ENCODE data around the gene SRA1. TPM values are rescaled to one million over a fixed set of nuclear protein-coding genes. Genes with fewer than 3 reads are reported as not detected.

The SRA1 gene
- total and polyA plus RNA-seq, 2 experiments from 2014 or later, result 46.2 to 90.6 TPM

GRCh38 chr5:140551872-140552271, 5.4 kb downstream of the SRA1 start:
- 79 to 81% methylated on average over 4 of the region's 4 CpGs for WGBS, 2 experiments (ENCODE audit: low coverage in 1 of 2, low lambda C conversion rate in 2 of 2, missing lambda C conversion rate in 2 of 2)
- in situ Hi-C loops (cut with MboI), result no loop called here
- H3K79me2 ChIP-seq (ENCODE audit: insufficient read depth), result peaks cover 63% of the 10 kb centered on the region
- peaks cover 62% of the 10 kb centered on the region for H3F3A ChIP-seq (ENCODE audit: insufficient read depth)
- H3K9me2 ChIP-seq (ENCODE audit: insufficient read depth), result no peaks in the 10 kb centered on the region
- peaks cover 22% of the 10 kb centered on the region; the same call in 1 of the 2 replicates for H3K36me3 ChIP-seq (ENCODE audit: low read depth)
- H2AFZ ChIP-seq, result no peak overlapping the region
- H3K9me3 ChIP-seq (ENCODE audit: low read depth), result no peaks in the 10 kb centered on the region
- no peaks in the 10 kb centered on the region for H3K27me3 ChIP-seq (replicated peaks; ENCODE audit: insufficient read depth)
- no peak for TF ChIP-seq EZH2phosphoT487 (IDR thresholded peaks at IDR 0.05; ENCODE audit: insufficient read depth, low read depth)
- TF ChIP-seq EZH2 (IDR thresholded peaks at IDR 0.05; ENCODE audit: insufficient read depth, poor library complexity, severe bottlenecking), result no peak
- no peak overlapping the region for H3K4me2 ChIP-seq (ENCODE audit: unreplicated experiment)
- peaks cover 42% of the 10 kb centered on the region for H3K4me1 ChIP-seq (ENCODE audit: insufficient read depth)
- no peak overlapping the region for H3K27ac ChIP-seq
- H4K20me1 ChIP-seq (ENCODE audit: insufficient read depth), result 0 out of 2 replicates have a peak, but pooled peaks cover 8% of the 10 kb centered on the region
- H3K9ac ChIP-seq, result no peak overlapping the region
- H3K4me3 ChIP-seq, result no peak overlapping the region
- no peak for DNase-seq

GRCh38 chr5:140550147-140551079, 6.9 kb downstream of the SRA1 start:
- Histone ChIP-seq H3K27ac (peak overlapping the region; percentile 95), H3K4me2 (ENCODE audit: unreplicated experiment) (no peak overlapping the region), H2AFZ (no peak overlapping the region), H3K4me1 (ENCODE audit: insufficient read depth) (peaks cover 34% of the 10 kb centered on the region), H3F3A (ENCODE audit: insufficient read depth) (peaks cover 66% of the 10 kb centered on the region), H4K20me1 (ENCODE audit: insufficient read depth) (0 out of 2 replicates have a peak, but pooled peaks cover 8% of the 10 kb centered on the region), H3K27me3 (replicated peaks; ENCODE audit: insufficient read depth) (no peaks in the 10 kb centered on the region), H3K9me3 (ENCODE audit: low read depth) (no peaks in the 10 kb centered on the region), H3K79me2 (ENCODE audit: insufficient read depth) (peaks cover 49% of the 10 kb centered on the region), H3K4me3 (no peak overlapping the region), H3K9ac (no peak overlapping the region), H3K9me2 (ENCODE audit: insufficient read depth) (no peaks in the 10 kb centered on the region), H3K36me3 (ENCODE audit: low read depth) (peaks cover 22% of the 10 kb centered on the region; the same call in 1 of the 2 replicates)
- WGBS, 2 experiments (ENCODE audit: low coverage in 1 of 2, low lambda C conversion rate in 2 of 2, missing lambda C conversion rate in 2 of 2), result 92% methylated on average over 11 of the region's 11 CpGs
- no peak for DNase-seq
- TF ChIP-seq EZH2phosphoT487 (IDR thresholded peaks at IDR 0.05; ENCODE audit: insufficient read depth, low read depth) (no peak), EZH2 (IDR thresholded peaks at IDR 0.05; ENCODE audit: insufficient read depth, poor library complexity, severe bottlenecking) (no peak)
- in situ Hi-C loops (cut with MboI), result no loop called here

- Histone ChIP-seq H3K9me3 (ENCODE audit: low read depth) (no peaks in the 10 kb centered on the region), H3F3A (ENCODE audit: insufficient read depth) (peaks cover 56% of the 10 kb centered on the region), H3K9me2 (ENCODE audit: insufficient read depth) (no peaks in the 10 kb centered on the region), H3K4me1 (ENCODE audit: insufficient read depth) (peaks cover 27% of the 10 kb centered on the region), H3K4me2 (ENCODE audit: unreplicated experiment) (no peak overlapping the region), H3K4me3 (no peak overlapping the region), H2AFZ (no peak overlapping the region), H4K20me1 (ENCODE audit: insufficient read depth) (0 out of 2 replicates have a peak, but pooled peaks cover 8% of the 10 kb centered on the region), H3K9ac (peak overlapping the region; percentile 90; the same call in 1 of the 2 replicates), H3K27ac (peak overlapping the region; percentile 95), H3K36me3 (ENCODE audit: low read depth) (peaks cover 23% of the 10 kb centered on the region; the same call in 1 of the 2 replicates), H3K27me3 (replicated peaks; ENCODE audit: insufficient read depth) (no peaks in the 10 kb centered on the region), H3K79me2 (ENCODE audit: insufficient read depth) (peaks cover 39% of the 10 kb centered on the region)
- no peak for TF ChIP-seq EZH2phosphoT487 (IDR thresholded peaks at IDR 0.05; ENCODE audit: insufficient read depth, low read depth)
- TF ChIP-seq EZH2 (IDR thresholded peaks at IDR 0.05; ENCODE audit: insufficient read depth, poor library complexity, severe bottlenecking), result no peak
- in situ Hi-C loops (cut with MboI), result no loop called here
- peak; percentile 54 for DNase-seq
- WGBS, 2 experiments (ENCODE audit: low coverage in 1 of 2, low lambda C conversion rate in 2 of 2, missing lambda C conversion rate in 2 of 2), result 70 to 75% methylated on average over 3 of the region's 3 CpGs
Measured at GRCh38 chr5:140549237-140550144, 7.8 kb downstream of the SRA1 start.

DNA sequence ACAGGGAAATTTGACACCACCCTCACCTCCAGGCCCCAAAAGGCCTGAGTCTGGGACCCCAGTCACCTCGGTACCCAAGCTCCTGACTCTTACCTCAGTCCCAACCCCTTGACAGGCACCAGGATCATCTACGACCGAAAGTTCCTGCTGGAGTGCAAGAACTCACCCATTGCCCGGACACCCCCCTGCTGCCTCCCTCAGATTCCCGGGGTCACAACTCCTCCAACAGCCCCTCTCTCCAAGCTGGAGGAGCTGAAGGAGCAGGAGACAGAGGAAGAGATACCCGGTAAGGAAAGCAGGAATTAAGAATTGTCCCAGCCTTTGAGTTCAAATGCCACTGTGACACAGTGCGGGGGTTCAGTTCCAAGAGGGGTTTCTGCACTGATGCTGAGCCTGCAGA, 8.5 kb downstream of the SRA1 start:
- WGBS, 2 experiments (ENCODE audit: low coverage in 1 of 2, low lambda C conversion rate in 2 of 2, missing lambda C conversion rate in 2 of 2), result 61 to 62% methylated on average over 7 of the region's 7 CpGs
- TF ChIP-seq EZH2 (IDR thresholded peaks at IDR 0.05; ENCODE audit: insufficient read depth, poor library complexity, severe bottlenecking), result no peak
- no peak for TF ChIP-seq EZH2phosphoT487 (IDR thresholded peaks at IDR 0.05; ENCODE audit: insufficient read depth, low read depth)
- peaks cover 32% of the 10 kb centered on the region for H3K79me2 ChIP-seq (ENCODE audit: insufficient read depth)
- 0 out of 2 replicates have a peak, but pooled peaks cover 8% of the 10 kb centered on the region for H4K20me1 ChIP-seq (ENCODE audit: insufficient read depth)
- H3K9me3 ChIP-seq (ENCODE audit: low read depth), result no peaks in the 10 kb centered on the region
- no peak for DNase-seq
- peak overlapping the region; percentile 73 for H3K4me3 ChIP-seq
- peaks cover 49% of the 10 kb centered on the region for H3F3A ChIP-seq (ENCODE audit: insufficient read depth)
- H3K9ac ChIP-seq, result peak overlapping the region; percentile 90
- in situ Hi-C loops (cut with MboI), result no loop called here
- H3K4me1 ChIP-seq (ENCODE audit: insufficient read depth), result peaks cover 20% of the 10 kb centered on the region
- no peaks in the 10 kb centered on the region for H3K9me2 ChIP-seq (ENCODE audit: insufficient read depth)
- no peak overlapping the region for H2AFZ ChIP-seq
- H3K27ac ChIP-seq, result peak overlapping the region; percentile 95
- H3K36me3 ChIP-seq (ENCODE audit: low read depth), result peaks cover 28% of the 10 kb centered on the region; the same call in 1 of the 2 replicates
- no peaks in the 10 kb centered on the region for H3K27me3 ChIP-seq (replicated peaks; ENCODE audit: insufficient read depth)
- peak overlapping the region; percentile 90 for H3K4me2 ChIP-seq (ENCODE audit: unreplicated experiment)
